HL-60 (cell line): ENCODE data around the gene IMPA2.

Experiments
- CTCF ChIP-seq: IDR thresholded peaks from one replicate; pipeline ENCODE4 v1.5.1; 2011; ENCODE audit warnings: low read length, control low read depth, inconsistent platforms; ENCODE audit not compliant: insufficient read depth
- GABPA ChIP-seq: IDR thresholded peaks from 2 replicates; pipeline ENCODE4 v1.6.1; 2012; ENCODE audit warnings: low read depth
- POLR2AphosphoS5 ChIP-seq: IDR thresholded peaks from 2 replicates; pipeline ENCODE4 v1.6.1; 2012; ENCODE audit warnings: low read depth

- no peak for TF ChIP-seq CTCF
- no peak for TF ChIP-seq GABPA
- no peak for TF ChIP-seq POLR2AphosphoS5
Measured at GRCh38 chr18:12027480-12027879, 46.2 kb downstream of the IMPA2 start.
